Left kidney (tissue), 2 donors: ENCODE results near the gene GRIFIN. TPM values are rescaled to one million over a fixed set of nuclear protein-coding genes. Genes with fewer than 3 reads are reported as not detected.
"Not testable (repeated sequence)": the region's sequence is repeated elsewhere in the genome, so short reads cannot be mapped to it uniquely, and the experiment has no call there.

Experiments
- DNase-seq: peaks from one replicate; pipeline ENCODE4 v3.0.0-alpha.2; 2013
- polyA plus RNA-seq: library from polyadenylated mRNA; unstranded; fragments of 120-200 nt; gene quantifications from one replicate; pipeline ENCODE4 v1.2.1, GENCODE V29; 2013; ENCODE audit not compliant: insufficient read length

The GRIFIN gene
- polyA plus RNA-seq, 1 donor, result not detected

DNA sequence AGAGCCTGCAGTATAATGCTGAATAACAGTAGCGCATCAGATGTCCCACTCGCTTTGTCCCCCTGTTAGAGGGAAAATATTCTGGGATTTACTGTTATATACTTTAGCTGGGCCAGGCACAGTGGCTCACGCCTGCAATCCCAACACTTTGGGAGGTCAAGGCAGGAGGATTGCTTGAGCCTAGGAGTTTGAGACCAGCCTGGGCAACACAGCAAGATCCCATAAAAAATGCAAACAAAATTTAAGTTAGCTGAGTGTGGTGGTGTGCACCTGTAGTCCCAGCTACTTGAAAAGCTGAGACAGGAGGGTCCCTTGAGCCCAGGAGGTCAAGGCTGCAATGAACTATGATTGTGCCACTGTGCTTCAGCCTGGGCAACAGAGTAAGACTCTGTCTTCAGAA lies 22.3 kb downstream of the GRIFIN start:
- not testable (repeated sequence) for DNase-seq

DNA sequence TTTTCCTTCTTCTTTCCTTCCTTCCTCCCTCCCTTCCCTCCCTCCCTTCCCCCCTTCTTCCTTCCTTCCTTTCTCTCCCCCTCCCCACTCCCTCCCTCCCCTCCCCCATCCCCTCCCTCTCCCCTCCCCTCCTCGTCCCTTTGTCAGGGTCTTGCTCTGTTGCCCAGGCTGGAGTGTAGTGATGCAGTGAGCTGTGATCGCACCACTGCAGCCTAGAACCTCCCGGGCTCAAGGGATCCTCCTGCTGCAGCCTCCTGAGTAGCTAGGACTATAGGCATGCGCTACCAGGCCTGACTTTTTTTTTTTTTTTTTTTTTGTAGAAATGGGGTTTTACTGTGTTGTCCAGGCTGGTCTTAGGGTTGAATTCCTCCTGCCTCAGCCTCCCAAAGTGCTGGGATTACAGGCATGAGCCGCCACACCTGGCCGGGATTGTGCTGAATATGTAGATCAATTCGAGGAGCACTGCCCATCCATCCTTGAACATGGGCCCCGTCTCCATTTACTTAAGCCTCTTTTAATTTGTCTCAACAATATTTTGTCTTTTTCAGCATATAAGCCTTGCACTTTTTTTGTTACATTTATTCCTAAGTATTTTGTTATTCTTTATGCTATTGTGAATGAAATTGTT lies 23.4 kb downstream of the GRIFIN start:
- no peak for DNase-seq

DNA sequence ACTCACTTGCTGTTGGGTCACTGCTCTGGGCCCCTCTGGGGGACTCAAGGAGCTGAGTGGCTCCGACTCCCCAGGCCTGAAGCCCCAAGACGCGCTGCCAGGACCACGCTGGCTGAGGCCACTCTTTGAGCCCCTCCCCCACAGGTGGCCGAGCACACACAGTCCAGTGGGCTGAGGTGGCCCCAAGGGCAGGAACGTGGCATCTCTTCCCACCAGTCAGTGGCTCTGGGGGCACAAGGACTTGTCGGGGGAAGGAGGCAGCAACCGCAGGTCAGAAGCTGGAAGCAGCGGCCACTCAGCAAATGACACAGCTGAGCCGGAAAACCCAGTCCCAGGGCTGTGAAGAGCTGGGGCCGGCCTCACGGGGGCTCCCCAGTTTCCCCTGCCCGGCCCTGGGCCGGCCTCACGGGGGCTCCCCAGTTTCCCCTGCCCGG lies 24.1 kb downstream of the GRIFIN start:
- no peak for DNase-seq

DNA sequence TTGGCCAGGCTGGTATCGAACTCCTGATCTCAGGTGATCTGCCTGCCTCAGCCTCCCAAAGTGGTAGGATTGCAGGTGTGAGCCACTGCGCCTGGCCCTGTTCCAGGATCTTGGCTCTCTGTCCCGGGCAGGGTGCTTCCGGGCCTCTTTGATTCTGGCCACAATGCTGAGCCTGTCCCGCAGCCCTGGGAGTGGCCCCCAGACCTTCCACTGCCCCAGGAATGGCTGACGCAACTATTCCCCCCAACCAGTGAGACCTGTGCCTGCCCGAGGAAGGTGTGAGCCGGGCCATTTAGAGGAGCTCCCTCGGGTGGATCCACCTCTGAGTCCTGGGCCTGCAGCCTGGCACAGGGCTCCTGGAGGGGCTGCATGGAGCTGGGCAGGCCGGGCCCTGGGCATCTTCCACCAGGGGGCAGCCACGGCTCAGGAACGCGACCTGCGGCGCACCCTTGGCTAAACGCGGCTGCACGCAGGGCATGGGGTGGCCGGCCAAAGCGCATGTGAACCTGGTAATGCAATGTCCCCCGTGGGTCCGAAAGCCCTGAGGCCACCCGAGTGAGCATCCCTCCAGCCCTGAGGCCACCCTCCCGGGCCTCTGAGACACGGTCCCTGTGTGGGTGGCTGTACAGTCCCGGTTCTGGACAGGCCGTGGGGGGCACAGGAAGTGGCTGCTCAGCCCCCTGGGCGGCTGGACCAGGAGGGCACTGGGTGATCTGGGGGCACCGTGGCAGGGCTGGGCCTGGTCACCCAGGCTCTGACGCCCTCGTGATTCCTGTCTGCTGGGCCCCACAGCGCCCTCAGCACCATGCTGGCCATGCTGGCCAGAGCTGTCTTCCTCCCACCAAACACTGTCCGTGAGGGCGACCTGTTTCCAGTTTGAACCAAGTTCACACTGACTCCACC lies 24.8 kb downstream of the GRIFIN start:
- peak; percentile 71 for DNase-seq

DNA sequence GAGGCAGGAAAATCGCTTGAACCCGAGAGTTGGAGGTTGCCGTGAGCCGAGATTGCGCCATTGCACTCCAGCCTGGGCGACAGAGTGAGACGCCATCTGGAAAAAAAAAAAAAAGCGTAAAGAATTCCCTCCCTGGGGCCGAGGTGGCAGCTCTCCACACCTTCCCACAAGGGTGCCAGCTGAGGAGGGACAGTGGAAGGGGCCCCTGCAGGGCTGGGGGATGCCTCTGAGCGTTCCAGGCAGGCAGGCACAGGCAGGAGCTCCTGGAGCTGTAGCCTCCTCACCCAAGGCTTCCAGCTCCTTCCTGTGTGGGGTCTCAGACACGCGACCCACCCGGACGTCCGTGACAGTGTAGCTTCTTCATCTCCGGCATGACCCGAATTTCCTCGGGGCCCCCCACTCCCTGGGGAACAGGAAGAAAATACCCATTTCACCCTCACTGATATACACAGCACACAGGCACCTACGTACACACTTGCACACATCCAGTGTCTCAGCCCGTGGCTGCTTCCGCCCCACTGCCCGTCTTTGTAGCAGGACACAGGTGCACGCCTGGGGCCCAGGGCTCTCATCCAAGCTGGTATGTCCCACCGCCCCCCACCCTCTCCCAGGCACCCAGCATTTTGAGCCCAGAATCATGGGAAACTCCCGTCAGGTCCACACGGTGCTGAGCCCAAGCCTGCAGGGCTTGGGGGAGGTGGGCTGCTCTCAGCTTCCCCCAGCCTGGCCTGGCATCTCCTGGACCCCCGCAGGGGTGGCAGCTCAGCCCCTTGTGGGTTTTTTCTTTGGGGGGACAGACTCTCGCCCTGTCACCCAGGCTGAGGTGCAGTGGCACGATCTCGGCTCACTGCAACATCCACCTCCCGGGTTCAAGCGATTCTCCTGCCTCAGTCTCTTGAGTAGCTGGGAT lies 25.7 kb downstream of the GRIFIN start:
- no peak for DNase-seq

DNA sequence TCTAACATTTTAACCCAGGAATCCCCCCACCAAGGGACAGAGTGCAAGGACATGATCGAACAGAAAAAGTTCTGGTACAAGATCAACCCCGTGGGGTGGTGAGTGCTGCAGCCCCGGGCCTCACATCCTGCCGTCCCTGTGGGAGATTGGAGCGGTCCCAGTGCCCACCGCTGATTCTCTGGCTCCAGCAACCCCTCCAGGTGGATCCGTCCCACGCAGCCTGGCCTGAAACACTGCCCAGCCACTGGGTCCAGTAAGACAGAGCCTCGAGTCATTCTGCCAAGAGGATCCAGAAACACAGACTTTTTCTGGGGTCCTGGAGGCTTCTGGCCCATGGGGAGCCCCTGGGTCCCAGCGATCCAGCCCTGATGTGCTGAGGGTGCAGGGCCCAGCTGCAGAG lies 29.5 kb downstream of the GRIFIN start:
- no peak for DNase-seq

DNA sequence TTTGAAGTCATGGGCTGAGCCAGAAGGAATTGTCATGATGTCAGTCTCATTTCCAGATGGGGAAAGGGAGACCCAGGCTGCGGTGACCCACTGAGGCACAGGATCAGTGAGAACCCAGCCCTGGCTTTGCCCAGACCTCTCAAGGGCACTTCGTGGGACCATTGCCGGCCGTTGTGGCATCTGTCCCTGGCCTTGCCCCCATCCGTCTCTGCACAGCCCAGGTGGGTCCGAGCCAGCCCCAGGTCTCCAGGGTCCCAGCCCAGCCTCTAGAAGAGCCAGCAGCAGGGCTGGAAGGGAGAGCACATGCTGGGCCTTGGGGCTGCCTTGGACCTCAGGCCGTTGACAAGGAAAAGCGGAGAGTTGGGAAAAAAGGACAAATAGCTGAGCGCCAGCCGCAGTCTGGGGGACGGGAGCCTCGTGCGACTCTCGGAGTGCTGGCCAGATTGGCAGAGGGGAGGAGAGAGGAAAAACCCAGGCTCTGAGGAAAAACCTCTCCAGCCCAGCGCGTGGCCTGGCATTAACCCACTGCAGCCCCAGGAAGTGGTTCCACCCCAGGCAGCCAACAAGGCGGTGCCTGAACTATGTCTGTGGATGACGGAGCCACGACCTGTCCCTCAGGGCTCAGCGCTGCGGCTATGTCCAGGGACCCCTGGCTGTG lies 30.2 kb downstream of the GRIFIN start:
- DNase-seq, result no peak

DNA sequence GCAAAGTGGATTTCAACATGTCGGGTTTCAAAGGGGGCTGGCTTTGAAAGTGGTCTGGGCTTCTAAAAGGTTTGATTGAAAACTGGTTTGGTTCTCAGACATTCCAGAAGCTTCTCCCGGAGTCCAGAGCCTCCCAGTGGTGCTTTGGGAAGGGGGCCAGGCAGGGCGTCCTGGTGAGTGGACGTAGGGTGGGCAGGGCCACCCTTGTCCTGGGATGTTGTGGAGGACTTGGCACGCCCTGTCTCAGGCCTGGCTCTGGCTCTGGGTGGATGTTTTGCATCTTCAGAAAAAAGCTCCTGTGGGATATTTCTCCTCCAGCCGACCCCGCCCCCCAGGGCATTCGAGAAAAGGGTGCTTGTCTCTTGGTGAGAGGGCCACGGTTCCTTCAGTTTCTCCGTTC lies 31.2 kb downstream of the GRIFIN start:
- DNase-seq, result no peak

DNA sequence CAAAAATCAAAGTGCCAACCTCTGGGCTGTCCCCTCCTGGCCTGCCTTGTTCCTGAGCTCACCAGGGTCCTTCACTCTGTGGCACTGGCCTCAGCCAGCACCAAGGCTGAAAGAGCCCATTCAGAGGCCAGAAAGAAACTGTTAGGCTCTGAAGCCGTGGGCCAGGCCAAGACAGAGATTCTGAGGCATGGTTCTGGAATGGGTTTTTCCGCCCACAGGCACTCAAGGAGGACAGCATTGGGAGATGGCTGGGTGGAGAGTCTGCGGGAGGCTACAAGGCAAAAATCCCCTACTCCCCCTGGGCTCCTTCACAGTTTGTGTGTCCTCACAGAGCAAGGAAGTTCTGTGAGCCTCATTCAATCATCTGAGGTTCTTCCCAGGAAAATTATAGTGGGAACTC lies 31.7 kb downstream of the GRIFIN start:
- no peak for DNase-seq

DNA sequence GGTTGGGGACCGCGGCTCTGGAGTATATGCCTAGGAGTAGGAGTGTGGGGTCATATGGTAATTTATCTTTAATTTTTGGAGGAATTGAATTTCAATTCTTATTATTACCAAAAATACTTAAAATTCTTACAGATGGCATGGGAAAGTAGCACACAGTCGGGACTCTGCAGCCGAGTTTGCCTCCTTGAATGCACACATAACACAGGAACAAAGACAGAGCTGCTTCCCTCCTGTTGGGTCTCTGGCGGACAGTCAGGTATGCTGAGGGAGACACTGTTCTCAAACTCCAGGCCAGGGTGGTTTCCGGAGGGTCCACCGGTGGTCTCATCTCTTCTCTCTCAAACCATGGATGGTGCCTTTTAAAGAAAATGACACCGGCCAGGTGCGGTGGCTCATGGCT lies 32.7 kb downstream of the GRIFIN start:
- no peak for DNase-seq

DNA sequence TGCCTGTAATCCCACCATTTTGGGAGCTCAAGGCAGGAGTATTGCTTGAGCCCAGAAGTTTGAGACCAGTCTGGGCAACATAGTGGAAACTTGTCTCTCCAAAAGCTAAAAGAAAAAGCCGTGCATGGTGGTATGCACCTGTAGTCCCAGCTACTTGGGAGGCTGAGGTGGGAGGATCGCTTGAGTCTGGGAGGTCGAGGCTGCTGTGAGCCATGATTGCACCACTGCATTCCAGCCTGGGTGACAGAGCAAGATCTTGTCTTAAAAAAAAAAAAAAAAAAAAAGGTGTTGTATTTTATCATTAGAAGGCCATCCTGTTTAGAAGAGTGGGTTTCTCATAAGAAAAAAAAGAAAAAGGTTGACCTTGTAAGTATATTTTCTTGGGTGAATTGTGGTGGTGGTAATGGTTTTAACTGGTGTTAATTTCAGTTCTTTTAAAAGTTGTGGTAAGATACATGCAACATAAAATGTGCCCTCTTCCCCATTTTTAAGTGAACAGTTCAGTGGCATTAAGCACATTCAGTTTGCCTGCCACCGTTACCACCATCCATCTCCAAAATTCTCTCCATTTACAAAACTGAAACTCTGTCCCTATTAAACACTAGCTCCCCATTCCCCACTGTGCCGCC lies 34.7 kb downstream of the GRIFIN start:
- DNase-seq, result no peak

DNA sequence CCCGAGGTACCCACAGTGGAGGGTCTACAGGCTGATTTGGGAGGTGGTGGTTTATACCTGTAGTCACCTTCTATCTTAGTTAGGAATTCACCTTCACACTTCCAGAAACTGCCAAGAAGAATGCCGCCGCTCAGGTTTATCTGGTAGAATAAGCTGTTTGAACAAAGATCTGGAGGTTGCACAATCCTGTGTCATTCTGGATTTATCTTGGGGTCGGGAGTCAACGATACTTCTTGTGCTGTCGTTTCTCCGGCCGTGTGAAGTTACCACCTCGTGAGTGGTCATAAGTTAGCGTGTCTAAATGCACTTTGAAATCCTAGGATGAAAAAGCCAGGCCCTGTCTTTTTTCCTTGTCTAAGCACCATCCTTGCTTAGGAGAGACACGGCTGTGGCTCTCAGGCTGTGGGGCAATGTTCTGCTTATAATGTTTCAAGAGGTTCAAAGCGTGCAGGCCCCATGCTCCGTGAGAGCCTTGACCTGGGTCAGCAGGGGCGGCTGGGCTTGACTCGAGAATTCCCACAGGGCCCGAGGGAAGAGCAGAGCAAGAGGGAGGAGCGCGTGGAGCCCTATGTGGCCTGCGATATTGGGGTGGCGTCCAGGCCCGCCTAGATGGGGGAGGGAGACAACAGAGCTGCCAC lies 35.5 kb downstream of the GRIFIN start:
- peak; percentile 20 for DNase-seq

DNA sequence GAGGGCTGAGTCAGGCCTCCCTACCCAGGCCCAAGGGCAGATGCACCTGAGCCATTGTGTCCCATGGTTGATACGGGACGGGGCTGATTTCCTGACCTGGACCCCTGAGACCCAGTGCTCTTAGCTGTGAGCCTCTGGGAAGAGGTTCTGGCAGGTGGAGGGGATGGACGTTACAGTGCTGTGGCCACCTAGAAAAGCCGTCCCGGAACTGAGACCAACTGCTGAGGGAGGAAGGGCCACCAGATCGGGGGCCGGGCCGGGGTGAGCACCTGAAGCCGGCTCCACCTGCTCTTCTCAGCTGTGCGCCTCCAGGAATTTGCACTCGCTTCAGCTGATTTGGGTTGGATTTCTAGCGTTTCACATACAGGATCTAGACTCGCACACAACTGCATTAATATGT lies 37.4 kb downstream of the GRIFIN start:
- no peak for DNase-seq

DNA sequence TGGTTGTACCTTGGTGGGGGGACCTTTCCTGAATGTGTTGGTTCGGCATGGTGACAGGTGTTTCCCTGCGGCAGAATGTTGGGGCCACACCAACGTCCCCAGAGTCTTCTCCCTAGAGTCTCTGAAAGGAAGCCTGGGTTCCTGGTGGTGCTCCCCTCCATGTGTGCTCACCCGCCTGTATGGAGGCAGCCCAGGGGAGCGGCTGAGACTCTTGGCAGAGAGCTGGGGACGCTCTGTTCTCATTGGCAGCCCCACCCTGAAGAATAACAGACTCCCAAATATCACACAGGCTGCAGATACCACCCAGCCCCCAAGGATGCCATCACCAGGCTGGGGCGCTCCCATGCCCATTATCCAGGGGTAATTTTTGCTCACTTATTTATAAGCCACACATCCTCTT lies 38.0 kb downstream of the GRIFIN start:
- no peak for DNase-seq

DNA sequence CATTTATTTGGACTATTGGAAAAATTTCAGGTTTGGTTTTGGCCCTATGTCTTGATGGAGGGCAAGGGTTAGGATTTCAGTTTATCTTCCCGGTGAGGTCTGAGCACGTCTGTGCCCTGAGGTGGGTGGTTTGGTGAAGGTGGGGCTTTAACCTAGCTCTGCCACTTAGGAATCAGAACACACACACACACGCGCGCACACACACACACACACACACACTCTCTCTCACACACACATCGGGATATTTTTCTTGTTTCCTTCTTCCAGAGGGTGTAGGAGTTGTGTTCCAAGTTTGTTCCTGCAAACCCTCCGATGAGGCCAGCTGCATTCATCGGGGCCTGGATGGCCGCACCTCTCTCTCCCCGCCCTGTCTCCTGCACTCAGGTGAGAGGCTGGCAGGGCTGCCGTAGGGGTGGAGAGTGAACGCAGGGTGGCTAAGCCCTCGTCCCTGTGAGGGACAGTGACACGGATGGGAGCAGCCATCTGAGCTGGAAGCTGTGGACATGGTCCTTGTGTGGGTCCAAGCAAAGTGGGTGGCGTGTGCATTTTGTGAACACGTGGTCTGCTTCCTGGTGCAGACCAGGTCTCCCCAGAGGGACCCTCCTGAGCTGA lies 38.6 kb downstream of the GRIFIN start:
- DNase-seq, result no peak

DNA sequence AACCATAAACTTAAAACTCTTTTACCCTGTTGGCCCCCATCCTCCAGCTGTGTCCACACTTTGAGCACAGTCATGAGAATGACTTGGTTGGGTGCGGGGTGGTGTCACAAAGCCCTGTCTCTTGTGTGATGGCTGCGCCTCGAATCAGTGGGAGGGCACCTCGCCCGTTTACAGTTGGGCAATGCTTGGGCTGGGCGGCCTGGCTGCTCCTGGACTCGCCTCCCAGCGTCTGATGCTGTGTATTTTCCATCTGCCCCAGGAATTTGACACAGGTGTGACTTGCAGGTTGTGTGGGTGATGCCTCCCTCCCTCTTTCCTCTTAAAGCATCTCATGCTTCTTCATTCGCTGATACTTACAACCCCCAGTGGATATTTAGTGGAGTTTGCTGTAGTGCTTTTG lies 39.1 kb downstream of the GRIFIN start:
- DNase-seq, result no peak

DNA sequence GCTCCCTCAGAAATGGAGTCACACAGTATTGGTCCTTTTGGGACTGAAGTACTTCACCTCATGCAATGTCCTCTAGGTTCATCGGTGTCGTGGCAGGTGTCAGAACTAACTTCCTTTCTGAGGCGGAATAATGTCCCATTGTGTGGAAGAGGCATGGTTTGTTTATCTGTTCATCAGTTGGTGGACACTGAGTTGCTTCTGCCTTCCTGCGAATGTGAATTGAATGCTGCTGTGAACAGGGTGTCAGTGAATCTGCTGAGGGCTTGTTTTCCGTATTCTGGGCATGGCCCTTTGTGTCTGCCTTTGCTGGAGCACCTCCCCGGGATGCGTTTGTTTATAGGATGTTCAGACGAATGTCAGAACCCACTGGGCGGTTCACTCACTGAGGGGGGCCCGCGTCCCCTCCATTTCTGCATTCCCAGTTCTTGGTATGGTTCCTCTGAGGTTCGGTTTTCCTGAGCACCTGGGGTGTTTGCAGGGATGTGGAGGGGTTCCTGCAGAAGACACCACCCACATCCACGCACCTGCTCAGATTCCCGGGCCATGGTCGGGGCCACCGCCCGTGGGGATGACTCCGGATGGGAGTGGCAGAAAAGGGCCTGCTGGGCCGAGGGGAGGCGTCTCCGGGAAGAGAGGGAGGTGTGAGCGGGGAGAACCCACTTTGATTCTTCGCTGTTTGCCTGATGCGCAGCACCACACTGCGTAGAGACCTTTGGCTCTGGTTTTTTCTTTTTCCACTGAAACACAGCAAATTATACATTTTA lies 39.7 kb downstream of the GRIFIN start:
- no peak for DNase-seq

DNA sequence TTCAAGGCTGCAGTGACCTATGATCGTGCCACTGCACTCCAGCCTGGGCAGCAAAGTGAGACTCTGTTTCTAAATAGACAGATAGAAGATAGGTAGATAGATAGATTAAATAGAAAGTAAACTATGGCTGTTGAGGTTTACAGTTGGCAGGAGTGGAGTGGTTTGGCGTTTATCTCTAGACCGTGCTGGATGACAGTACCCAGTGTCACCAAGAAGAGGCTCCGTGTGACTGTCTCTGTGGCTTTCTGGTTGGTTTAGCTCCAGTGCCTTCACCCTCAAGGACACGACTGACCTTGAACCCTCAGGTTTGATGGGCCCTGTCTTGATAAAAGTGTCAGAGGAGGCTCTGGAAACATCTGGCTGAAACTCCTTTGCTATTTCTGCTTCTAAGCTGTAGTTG lies 41.1 kb downstream of the GRIFIN start:
- DNase-seq, result no peak

DNA sequence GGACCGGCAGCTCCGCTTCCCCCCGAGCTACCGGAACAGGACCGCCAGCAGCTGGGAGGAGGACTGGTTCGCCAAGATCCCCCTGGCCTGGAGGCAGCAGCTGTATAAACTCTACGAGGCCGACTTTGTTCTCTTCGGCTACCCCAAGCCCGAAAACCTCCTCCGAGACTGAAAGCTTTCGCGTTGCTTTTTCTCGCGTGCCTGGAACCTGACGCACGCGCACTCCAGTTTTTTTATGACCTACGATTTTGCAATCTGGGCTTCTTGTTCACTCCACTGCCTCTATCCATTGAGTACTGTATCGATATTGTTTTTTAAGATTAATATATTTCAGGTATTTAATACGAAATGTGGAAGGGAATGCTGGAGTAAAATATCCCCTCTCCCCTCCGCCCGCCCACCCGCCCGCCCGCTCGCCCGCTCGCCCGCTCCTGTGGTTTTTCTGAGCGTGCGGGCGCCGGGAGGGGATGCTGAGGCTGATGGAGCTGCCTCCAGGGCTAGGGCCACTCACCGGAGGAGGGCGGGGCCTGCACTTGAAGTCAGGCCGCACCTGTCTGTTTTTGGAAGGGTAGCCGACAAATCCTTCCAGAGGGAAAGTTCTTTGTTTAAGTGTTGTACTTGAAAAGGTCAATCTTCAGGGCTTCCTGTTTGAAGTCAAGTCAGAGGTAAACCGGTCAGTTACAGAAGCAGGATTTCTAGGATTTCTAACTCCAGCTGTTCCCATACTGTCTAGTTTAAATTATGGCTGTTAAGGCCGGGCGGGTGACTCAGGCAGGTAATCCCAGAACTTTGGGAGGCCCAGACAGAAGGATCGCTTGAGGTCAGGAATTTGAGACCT lies 42.3 kb downstream of the GRIFIN start:
- DNase-seq, result no peak
